Panc1 (cell line): ENCODE results near the gene ACAD8. TPM values are rescaled to one million over a fixed set of nuclear protein-coding genes. Genes with fewer than 3 reads are reported as not detected.

Source experiments
- ATAC-seq: fragments of 200-7000 bp; cut with Tn5 transposase; 2 replicates; pipeline ENCODE4 v1.9.1; 2020; ENCODE audit warnings: mild to moderate bottlenecking, moderate library complexity
- BruUV-seq: library from RNA; stranded (reverse); fragments of 400-500 nt; replicated peaks from 2 replicates; lab custom pipeline; 2021; lab: Mats Ljungman, UMichigan
- CTCF ChIA-PET: fragments of 300-600 bp; sonication (Branson Sonifier 250); formaldehyde crosslinking; loops from one replicate; lab custom pipeline; 2022; ENCODE audit warnings: antibody characterized with exemption; lab: Charles Lee
- POLR2A ChIA-PET: fragments of 300-600 bp; sonication (Branson Sonifier 250); formaldehyde crosslinking; loops from one replicate; lab custom pipeline; 2022; ENCODE audit warnings: antibody characterized with exemption; lab: Charles Lee
- DNase-seq: peaks from one replicate; pipeline ENCODE4 v3.0.0-alpha.2; 2010; ENCODE audit warnings: low read depth, low spot score
- H3K27ac ChIP-seq: 2 replicates; pipeline ENCODE4 v1.5.1; 2011; ENCODE audit warnings: mild to moderate bottlenecking, low read length, inconsistent platforms
- H3K27me3 ChIP-seq: fragments of 200-500 bp; sonication (Bioruptor generic); 2 replicates; pipeline ENCODE4 v1.6.0; 2014; ENCODE audit warnings: low read length, inconsistent platforms; ENCODE audit not compliant: control insufficient read depth, insufficient read depth
- H3K36me3 ChIP-seq: fragments of 200-500 bp; sonication (Bioruptor generic); 2 replicates; pipeline ENCODE4 v1.5.1; 2014; ENCODE audit warnings: inconsistent platforms, mild to moderate bottlenecking, low read length, moderate library complexity; ENCODE audit not compliant: control insufficient read depth, insufficient read depth
- H3K4me1 ChIP-seq: 2 replicates; pipeline ENCODE4 v1.5.1; 2011; ENCODE audit warnings: inconsistent platforms, mild to moderate bottlenecking, low read length, moderate library complexity; ENCODE audit not compliant: control insufficient read depth, insufficient read depth
- H3K4me3 ChIP-seq, 2 experiments: 2 replicates each; pipeline ENCODE4 v1.5.1; 2011 to 2012; ENCODE audit warnings: low read depth in 2 of 2, low read length in 2 of 2, mild to moderate bottlenecking in 2 of 2, inconsistent platforms in 1 of 2, moderate library complexity in 1 of 2
- H3K9me3 ChIP-seq: fragments of 200-500 bp; sonication (Bioruptor generic); 2 replicates; pipeline ENCODE4 v1.5.1; 2014; ENCODE audit warnings: low read depth, mild to moderate bottlenecking, inconsistent platforms, low read length, moderate library complexity; ENCODE audit not compliant: control insufficient read depth, insufficient read depth
- POLR2AphosphoS5 ChIP-seq: IDR thresholded peaks from 2 replicates; pipeline ENCODE4 v1.6.1; 2012; ENCODE audit warnings: mild to moderate bottlenecking, low read depth, low read length, moderate library complexity
- SIN3A ChIP-seq: IDR thresholded peaks from 2 replicates; pipeline ENCODE4 v1.6.1; 2012; ENCODE audit warnings: low read depth, mild to moderate bottlenecking, low read length, moderate library complexity, borderline replicate concordance; ENCODE audit not compliant: insufficient read depth
- TCF7L2 ChIP-seq: IDR thresholded peaks from 2 replicates; pipeline ENCODE4 v1.6.1; 2011; ENCODE audit warnings: mild to moderate bottlenecking, low read depth, low read length, inconsistent platforms
- in situ Hi-C: cut with HindIII; loops from 2 replicates; pipeline ENCODE4 v1.10.0; 2016; ENCODE audit warnings: low sequenced_read_pairs, low pct_unique_long_range_greater_than_20kb
- intact Hi-C: fragments of 100-400 bp; cut with micrococcal nuclease; formaldehyde crosslinking; loops from one replicate; pipeline ENCODE4 v1.10.0; 2022; ENCODE audit not compliant: unreplicated experiment
- total RNA-seq: library from RNA; stranded (reverse); gene quantifications from one replicate; pipeline ENCODE4 v1.2.1, GENCODE V29; 2021; ENCODE audit not compliant: unreplicated experiment
- TF ChIP-seq, protein P1 (sequence below), 2 experiments: IDR thresholded peaks; 2 replicates each; pipeline ENCODE4 v1.6.1; 2011 to 2012; ENCODE audit warnings: low read depth in 2 of 2, control low read depth in 1 of 2, low read length in 1 of 2, mild to moderate bottlenecking in 1 of 2, moderate library complexity in 1 of 2; ENCODE audit not compliant: insufficient read depth in 1 of 2
- TF ChIP-seq, protein P2 (sequence below): fragments of 450-650 bp; IDR thresholded peaks from 2 replicates; pipeline ENCODE4 v1.5.1; 2017; ENCODE audit warnings: mild to moderate bottlenecking

ACAD8 gene
- total RNA-seq, 1 experiment from 2014 or later, result 28.4 TPM

DNA sequence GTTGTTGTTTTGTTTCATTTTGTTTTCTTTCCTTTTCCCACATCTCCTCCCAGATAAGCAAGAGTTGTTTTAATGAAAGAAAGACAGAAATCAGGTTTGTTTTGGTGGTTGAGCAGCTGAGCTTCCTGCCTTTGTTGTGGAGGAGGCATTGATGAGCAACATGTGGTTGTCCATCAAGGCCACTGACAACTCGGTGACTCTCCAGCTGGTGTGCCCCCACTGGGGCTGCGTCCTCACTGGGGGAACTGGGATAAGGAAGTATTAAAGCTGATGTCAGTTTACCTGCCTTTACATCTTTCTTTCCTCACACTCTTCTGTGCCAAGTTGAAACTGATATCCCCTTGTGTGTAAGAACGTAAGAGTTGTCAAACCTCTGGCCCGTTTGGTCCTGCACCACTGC is 23.0 kb upstream of the ACAD8 start:
- no peak for ATAC-seq
- POLR2A ChIA-PET, result no interaction called here
- in situ Hi-C loops, result no loop called here

DNA sequence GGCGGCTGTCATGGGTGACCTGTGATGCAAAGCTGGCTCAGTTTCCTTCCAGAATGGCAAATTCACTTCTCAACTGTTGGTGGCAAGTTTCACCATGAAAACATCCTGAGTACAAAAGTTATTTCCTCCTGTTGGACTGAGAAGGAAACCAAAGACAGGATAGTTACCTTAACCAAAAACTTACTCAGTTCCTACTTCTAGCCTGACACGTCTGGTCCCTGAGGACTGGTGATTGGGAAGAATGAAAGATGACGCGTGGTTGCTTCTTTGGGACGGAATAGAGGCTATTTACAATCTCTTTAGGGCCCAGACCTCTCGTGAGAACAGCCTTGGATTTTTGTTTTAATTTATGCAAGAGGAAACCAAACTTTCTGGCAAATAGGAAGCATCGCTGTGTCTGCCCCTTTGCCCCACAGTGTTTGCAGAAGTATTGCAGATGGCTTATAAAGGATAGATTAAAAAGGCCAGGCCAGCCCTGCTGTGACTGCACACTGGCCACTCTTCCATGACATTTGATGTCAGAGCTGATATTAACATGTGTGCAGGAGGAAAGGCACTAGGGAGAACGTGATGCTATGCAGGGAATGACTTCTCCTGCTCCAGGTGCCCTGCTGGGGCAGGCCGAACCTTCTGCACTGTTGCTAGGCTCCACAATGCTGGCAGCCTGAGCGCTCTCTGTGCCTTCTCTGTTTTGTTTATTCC is 21.3 kb upstream of the ACAD8 start:
- intact Hi-C loops, result no loop called here
- ChIA-PET POLR2A (no interaction called here), CTCF (no interaction called here)
- in situ Hi-C loops, result no loop called here
- Histone ChIP-seq H3K4me1 (peaks cover 7% of the 10 kb centered on the region; the same call in 1 of the 2 replicates), H3K9me3 (no peaks in the 10 kb centered on the region), H3K4me3 (no peak overlapping the region), H3K27ac (no peak overlapping the region), H3K27me3 (no peaks in the 10 kb centered on the region), H3K36me3 (peaks cover 8% of the 10 kb centered on the region; the same call in 1 of the 2 replicates)
- DNase-seq, result no peak
- ATAC-seq, result no peak
- no TSS peak for BruUV-seq
- TF ChIP-seq, protein P1, sequence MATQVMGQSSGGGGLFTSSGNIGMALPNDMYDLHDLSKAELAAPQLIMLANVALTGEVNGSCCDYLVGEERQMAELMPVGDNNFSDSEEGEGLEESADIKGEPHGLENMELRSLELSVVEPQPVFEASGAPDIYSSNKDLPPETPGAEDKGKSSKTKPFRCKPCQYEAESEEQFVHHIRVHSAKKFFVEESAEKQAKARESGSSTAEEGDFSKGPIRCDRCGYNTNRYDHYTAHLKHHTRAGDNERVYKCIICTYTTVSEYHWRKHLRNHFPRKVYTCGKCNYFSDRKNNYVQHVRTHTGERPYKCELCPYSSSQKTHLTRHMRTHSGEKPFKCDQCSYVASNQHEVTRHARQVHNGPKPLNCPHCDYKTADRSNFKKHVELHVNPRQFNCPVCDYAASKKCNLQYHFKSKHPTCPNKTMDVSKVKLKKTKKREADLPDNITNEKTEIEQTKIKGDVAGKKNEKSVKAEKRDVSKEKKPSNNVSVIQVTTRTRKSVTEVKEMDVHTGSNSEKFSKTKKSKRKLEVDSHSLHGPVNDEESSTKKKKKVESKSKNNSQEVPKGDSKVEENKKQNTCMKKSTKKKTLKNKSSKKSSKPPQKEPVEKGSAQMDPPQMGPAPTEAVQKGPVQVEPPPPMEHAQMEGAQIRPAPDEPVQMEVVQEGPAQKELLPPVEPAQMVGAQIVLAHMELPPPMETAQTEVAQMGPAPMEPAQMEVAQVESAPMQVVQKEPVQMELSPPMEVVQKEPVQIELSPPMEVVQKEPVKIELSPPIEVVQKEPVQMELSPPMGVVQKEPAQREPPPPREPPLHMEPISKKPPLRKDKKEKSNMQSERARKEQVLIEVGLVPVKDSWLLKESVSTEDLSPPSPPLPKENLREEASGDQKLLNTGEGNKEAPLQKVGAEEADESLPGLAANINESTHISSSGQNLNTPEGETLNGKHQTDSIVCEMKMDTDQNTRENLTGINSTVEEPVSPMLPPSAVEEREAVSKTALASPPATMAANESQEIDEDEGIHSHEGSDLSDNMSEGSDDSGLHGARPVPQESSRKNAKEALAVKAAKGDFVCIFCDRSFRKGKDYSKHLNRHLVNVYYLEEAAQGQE (IDR thresholded peaks at IDR 0.05; ENCODE audit: insufficient read depth in 1 of 2, low read depth in 2 of 2, low read length in 1 of 2), result no peak
- TF ChIP-seq, protein P2, sequence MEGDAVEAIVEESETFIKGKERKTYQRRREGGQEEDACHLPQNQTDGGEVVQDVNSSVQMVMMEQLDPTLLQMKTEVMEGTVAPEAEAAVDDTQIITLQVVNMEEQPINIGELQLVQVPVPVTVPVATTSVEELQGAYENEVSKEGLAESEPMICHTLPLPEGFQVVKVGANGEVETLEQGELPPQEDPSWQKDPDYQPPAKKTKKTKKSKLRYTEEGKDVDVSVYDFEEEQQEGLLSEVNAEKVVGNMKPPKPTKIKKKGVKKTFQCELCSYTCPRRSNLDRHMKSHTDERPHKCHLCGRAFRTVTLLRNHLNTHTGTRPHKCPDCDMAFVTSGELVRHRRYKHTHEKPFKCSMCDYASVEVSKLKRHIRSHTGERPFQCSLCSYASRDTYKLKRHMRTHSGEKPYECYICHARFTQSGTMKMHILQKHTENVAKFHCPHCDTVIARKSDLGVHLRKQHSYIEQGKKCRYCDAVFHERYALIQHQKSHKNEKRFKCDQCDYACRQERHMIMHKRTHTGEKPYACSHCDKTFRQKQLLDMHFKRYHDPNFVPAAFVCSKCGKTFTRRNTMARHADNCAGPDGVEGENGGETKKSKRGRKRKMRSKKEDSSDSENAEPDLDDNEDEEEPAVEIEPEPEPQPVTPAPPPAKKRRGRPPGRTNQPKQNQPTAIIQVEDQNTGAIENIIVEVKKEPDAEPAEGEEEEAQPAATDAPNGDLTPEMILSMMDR, result no peak
- TF ChIP-seq TCF7L2 (no peak), POLR2AphosphoS5 (no peak), SIN3A (no peak)

More for the DNA sequence above, 23.0 kb upstream of the ACAD8 start:
- H3K27ac ChIP-seq, result no peak overlapping the region
- H3K36me3 ChIP-seq, result no peaks in the 10 kb centered on the region
- no peak for DNase-seq
- intact Hi-C loops, result no loop called here
- H3K4me1 ChIP-seq, result peaks cover 20% of the 10 kb centered on the region
- TF ChIP-seq TCF7L2, result no peak
- TF ChIP-seq, protein P1 (IDR thresholded peaks at IDR 0.05; ENCODE audit: insufficient read depth in 1 of 2, low read depth in 2 of 2, low read length in 1 of 2), result no peak
- no peak for TF ChIP-seq POLR2AphosphoS5
- no peak for TF ChIP-seq SIN3A
- TF ChIP-seq, protein P2, result no peak
- no peak overlapping the region for H3K4me3 ChIP-seq
- no peaks in the 10 kb centered on the region for H3K27me3 ChIP-seq
- no TSS peak for BruUV-seq
- H3K9me3 ChIP-seq, result no peaks in the 10 kb centered on the region
- CTCF ChIA-PET, result no interaction called here
